Hematopoietic multipotent progenitor cell treated with erythropoietin and hydrocortisone succinate and interleukin-3 and kit ligand, for 17 days (in vitro differentiated cells): ENCODE measurements around the gene AP1M1.
"Not testable (repeated sequence)": the region's sequence is repeated elsewhere in the genome, so short reads cannot be mapped to it uniquely, and the experiment has no call there.

Experiments used
- DNase-seq: peaks from one replicate; pipeline ENCODE4 v3.0.0-alpha.2; 2015; ENCODE audit warnings: low spot score

The AP1M1 gene

DNA sequence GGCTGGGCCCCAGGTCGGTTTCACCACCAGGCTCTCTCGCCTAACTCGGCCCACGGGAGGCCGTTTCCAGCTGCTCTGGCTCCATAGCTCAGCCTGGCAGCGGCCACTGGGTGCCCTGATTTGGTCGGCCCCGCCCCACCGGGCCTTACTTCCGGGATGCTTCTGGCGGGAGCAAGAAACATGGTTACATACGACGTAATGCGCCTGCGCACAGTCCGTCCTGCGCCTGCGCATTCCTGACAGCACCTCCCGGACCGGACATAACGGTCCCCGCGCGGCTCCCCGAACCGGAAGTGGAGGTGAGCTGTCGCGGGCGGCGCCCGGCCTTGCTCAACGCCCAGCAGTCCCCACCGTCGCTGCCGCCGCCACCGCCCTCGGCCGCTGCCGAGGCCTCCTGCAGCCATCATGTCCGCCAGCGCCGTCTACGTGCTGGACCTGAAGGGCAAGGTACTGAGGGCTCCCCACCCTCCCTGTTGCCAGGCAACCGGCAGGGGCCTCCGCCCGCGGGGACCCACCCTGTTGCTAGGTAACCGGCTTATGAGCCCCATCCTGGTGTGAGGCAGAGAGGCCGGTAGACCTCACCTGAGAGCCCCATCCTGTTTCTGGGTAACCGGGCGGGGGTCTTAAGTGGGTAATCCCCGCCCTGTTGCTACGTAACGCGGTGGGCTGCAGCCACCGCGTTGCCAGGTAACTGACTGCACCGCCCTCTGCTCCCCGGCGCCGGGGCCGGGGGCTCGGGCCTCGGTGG lies at the start of gene AP1M1:
TSS of gene AP1M1 (plus strand) at position 290 of the 748 bp plus-strand sequence. CDS start at position 406, 116 bp downstream.
- DNase-seq: peak; percentile 97

DNA sequence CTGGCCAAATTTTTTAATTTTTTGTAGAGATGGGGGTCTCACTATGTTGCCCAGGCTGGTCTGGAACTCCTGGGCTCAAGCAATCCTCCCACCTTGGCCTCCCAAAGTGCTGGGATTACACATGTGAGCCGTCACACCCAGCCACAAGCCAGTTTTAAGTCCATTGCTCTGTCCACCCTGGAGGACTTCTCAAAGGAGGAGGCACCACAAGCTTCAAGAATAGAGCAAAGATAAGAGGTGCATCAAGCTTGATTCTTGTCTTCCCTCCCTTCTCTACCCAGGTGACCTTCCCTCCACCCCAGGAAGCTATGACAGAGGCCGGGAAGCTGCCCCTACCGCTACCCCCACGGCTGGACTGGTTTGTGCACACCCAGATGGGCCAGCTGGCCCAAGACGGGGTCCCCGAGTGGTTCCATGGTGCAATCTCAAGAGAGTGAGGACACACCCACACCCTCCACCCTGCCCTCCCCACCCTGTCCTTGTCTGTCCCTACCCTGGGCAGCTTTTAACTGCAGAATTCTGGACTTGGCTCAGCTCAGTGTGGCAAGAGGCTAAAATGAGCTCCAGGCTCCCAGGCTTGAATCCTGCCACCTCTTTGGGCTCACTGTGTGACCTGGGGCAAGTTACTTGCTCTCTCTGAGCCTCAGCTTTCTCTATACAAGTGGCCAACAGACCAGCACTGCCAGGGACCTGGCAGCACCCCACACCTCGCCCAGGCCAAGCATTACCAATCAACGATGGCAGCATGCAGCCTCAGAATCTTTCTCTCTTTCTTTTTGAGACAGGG lies 49.1 kb upstream of the AP1M1 start:
- DNase-seq: no peak

DNA sequence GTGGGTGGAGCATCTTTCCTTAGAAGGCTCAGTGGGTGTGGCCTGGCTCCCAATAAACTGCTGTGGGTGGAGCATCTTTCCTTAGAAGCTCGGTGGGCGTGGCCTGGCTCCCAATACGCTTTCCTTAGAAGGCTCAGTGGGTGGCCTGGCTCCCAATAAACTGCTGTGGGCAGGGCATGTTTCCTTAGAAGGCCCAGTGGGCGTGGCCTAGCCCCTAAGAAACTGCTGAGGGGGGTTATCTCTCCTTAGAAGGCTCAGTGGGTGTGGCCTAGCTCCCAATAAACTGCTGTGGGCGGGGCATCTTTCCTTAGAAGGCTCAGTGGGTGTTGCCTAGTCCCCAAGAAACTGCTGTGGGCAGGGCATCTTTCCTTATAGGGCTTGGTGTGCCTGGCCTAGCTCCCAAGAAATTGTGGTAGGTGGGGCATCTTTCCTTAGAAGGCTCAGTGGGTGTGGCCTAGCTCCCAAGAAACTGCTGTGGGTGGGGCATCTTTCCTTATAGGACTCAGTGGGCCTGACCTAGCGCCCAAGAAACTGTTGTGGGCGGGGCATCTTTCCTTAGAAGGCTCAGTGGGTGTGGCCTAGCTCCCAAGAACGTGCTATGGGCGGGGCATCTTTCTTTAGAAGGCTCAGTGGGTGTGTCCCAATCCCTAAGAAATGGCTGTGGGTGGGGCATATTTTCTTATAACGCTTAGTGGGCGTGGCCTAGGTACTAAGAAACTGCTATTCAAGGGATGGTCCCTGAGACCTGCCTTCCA lies 44.0 kb upstream of the AP1M1 start:
- peak; percentile 59 for DNase-seq

DNA sequence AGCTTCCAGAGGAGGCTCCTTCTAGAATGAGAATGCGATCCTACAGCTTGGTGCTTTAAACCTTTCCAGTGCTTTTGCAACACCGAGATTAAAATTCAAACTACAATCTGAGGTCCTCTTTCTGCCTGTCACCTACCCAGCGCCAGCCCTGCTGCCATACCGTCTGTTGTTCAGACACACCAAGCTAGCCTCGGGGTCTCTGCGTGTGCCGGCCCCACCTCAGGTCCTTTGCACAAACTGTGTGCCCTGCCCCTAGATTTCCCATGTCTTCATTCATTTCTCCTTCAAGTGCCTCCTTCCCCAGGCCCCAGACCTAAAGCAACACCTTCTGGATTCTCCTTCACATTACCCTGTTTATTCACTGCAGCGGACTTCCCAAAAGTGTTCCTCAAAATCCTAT lies 43.2 kb upstream of the AP1M1 start:
- DNase-seq: no peak

DNA sequence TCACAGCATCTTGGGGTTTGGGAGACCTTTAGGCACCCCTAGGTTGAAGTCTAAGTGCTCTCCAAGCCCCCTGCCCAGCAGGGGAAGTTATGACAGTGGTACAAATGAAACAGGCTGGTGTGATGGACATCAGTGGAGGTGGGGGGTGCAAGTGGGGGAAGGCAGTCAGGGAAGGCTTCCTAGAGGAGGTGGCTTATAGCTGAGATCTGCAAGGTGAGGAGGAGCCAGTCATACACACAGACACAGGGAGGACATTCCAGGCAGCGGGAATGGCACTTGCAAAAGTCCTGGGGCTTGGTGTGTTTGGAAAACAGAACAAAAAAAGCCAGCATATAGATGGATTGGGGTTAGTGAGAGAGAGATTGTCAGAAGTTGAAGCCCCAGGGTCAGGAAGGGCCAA lies 42.6 kb upstream of the AP1M1 start:
- DNase-seq: no peak

DNA sequence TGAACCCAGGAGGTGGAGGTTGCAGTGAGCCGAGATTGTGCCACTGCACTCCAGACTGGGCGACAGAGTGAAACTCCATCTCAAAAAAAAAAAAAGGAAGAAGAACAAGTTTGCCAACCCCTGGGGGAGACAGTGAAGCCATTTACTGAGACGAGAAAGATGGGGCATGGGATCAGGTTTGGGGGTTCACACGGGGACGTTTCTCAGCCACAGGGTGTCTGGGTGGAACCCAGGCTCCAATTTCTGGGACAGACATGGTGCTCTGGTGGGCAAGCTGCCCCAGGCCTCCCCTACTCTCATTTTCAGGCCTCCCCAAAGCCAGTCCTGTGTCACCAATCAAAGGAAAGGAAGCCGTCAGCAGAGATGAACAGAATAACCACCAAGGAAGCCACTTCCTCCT lies 40.8 kb upstream of the AP1M1 start:
- DNase-seq: no peak

DNA sequence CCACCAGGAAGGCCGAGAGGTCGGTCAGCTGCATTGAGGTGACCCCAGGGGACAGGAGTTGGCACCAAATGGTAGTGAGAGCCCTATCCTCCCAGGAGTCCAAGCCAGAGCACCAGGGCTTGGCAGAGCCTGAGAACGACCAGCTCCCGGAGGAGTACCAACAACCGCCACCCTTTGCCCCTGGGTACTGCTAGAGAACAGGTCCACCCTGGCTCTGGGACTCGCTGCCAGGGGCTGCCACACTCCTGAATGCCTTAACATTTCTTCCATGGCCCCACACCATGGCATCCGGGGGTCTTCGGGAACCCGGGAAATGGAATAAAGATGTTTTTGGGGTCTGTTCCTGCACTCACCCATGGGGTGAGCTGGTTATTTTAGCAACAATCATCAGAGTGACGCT lies 40.1 kb upstream of the AP1M1 start:
- DNase-seq: no peak

DNA sequence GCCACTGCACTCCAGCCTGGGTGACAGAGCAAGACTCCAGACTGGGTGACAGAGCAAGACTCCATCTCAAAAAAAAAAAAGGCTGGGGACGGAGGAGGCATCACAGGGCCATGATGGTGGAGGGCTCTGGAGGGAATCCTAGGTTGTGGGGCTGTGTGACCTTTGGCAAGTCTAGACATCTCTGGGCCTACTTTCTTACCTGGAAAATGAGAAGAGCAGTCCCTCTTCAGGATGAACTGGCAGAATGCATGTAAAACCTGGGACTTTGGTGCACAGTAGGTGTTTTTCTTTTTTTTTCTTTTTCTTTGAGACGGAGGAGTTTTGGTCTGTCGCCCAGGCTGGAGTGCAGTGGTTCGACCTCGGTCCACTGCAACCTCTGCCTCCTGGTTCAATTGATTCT lies 38.1 kb upstream of the AP1M1 start:
- no peak for DNase-seq

DNA sequence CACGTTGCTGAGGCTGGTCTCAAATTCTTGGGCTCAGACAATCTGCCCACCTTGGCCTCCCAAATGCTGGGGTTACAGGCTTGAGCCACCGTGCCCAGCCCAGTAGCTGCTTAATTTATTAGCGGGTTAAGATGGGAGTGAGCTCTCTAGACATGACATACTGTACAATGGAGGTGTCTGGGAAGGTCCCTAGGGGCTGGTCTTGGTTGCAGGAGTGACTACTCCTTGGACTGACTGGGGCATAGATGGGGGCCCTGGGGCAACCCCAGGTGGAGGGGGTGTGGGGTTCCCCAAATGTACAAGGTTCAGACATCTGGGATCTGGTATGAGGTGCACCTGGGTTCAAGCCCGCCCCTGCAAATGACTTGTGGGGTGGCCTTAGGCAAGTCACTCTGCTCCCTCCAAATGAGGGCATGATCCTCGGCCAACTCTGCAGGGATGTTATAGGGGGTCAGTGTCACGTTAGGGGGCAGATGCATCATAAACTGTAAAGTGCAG lies 37.2 kb upstream of the AP1M1 start:
- DNase-seq: no peak

DNA sequence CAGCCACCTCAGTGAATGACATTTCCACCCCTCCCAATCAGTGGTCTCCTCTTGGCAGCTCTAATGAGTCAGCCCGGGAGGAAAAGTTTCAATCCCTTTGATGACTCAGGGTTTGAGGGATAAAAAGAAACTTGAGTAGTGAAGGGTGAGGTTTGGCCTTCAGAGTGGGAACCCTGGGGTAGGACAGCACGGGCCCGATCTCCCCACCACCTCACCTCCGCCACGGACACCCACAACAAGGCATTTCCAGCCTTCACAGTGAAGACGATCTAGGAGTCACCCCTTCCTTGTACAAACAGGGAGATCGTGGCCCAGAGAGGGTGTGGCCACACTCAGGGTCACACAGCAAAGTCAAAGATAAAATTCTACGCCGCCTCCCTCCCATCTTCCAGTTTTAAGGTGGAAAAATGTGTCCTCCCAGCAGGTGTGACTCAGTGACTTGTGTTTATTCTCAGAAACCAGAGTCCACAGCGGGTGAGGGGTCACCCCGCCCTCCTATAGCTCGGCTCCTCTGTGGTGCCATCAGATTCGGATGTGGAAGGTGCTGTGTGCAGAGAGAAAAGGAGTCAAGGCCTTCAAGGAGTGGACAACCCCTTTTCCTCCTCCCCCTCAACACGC lies 36.7 kb upstream of the AP1M1 start:
- no peak for DNase-seq

DNA sequence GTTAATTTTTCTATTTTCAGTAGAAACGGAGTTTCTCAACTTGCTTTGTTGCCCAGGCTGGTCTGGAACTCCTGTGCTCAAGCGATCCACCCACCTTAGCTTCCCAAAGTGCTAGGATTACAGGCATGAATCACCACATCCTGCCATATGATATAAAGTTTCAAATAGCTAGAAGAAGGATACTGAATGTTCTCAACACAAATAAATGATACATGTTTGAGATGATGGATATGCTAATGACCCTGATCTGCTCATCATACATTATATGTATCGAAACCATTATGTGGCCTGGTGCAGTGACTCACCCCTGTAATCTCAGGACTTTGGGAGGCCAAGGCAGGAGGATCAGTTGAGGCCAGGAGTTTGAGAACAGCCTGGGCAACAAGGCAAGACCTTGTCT lies 35.9 kb upstream of the AP1M1 start:
- DNase-seq: no peak

DNA sequence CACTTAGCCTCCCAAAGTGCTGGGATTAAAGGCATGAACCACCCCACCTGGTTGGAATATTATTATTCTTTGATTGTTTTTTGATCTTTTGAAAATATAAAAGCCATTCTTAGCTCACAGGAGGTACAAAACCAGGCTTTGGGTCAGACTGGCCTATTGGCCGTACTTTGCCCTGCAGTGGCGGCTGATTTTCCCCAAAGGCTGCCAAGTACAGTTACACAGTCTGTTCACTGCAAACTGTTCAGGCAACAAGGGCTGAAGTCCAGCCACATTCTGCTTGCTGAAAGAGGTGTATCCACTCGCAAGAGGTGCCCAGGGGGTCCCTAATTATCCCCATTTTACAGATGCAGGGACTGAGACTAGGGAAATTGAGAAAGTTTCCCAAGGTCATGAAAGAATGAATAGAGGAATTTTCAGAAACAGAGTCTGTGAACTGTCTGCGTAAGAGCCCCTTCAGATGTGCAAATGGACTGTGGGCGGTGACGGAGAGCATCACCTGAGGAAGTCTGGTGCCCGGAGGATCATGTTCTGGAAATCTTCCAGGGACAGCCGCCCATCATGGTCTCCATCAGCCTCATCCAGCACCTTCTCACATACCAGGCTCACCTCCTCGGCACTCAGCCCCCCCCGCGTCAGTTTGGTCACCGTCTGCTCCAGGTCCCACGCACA lies 33.4 kb upstream of the AP1M1 start:
- no peak for DNase-seq

DNA sequence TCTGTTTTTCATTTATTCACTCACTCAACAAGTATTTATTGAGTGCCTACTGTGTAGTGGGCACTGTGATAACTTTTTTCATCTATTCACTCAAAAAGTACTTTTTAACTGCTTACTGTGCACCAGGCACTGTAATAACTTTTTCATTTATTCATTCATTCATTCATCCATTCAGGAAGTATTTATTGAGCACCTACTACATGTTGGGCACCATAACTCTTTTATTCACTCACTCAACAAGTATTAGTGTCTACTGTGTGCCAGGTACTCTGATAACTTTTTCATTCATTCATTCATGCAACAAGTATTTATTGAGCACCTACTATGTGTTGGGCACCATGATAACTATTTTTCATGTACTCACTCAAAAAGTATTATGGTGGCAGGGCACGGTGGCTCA lies 31.3 kb upstream of the AP1M1 start:
- DNase-seq: no peak

DNA sequence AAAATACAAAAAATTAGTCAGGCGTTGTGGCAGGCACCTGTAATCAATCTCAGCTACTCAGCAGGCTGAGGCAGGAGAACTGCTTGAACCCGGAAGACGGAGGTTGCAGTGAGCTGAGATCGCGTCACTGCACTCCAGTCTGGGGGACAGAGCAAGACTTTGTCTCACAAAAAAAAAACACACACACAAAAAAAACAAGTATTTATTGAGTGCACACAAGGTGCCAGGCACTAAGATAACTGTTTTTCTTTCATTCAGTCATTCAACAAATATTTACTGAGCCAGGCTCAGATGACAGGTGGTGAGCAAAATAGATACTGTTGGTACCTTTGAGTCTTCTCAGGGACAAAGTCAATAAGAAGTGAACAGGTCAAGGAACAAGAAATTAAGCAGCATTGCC lies 30.7 kb upstream of the AP1M1 start:
- no peak for DNase-seq

DNA sequence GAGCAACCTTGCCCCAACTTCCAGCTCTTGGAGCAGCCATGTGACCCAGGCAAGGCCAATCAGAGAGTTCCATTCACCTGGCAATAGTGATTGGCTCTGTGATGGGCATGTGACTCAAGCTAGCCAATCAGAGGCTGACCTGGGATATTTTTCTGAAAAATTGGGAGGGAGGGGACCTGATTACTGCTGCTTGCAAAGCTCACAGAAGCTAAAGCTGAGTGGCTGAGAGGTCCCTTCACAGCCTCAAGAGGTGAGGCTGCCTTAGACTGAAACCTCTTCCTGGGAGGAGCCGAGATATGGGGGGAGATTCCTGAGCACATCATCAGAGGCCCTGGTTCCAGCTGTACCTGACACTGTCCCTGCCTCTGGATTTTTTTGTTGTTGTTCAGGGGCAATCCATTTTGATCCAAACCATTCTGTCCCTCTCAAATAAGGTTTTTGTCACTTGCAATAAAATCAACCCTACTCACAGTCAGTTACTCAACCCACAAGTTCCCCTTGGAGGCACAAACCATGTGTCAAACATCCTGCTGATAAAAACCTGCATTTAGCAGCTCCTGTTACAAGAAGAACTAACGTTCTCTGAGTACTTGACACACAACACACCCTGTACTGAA lies 29.1 kb upstream of the AP1M1 start:
- no peak for DNase-seq

DNA sequence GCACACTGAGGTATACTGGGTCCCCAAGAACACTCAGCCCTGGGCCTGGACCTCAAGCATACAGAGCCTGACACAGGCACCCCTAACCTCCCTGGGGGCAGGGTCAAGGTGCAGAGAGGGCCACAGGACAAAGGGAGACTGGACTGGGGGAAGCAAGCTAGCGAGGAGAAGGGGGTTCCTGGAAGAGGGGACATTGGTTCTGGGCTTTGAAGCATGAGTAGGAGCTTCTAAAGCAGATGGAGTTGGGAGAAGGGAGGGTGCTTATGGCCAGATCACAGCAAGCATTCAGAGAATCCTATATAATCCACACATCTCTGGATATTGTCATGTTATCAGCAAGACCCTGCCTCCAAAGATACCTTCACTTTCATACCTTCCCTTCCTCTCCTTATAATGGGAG lies 27.6 kb upstream of the AP1M1 start:
- no peak for DNase-seq

DNA sequence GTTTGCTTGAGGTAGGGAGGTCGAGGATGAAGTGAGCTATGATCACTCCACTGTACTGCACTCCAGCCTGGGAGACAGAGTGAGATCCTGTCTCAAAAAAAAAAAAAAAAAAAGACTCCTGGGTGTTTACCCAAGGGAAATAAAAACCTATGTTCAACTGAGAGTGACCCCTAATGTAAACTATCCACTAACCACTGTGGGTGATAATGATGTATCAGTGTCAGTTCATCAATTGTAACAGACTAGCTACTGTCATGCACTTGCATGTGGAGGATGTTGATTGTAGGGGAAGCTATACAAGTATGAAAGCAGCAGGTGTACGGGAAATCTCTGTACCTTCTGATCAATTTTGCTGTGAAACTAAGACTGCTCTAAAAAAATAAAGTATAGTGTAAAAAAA lies 21.8 kb upstream of the AP1M1 start:
- DNase-seq: no peak

DNA sequence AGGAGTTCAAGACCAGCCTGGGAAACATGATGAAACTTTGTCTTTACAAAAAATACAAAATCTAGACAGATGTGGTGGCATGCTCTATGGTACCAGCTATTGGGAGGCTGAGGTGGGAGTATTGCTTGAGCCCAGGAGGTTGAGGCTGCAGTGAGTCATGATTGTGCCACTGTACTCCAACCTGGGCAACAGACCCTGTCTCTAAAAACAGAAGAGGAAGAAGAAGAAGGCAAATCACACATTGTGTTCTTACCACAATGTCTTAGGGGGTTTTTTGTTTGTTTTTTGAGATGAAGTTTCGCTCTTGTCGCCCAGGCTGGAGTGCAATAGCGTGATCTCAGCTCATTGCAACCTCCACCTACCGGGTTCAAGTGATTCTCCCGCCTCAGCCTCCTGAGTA lies 18.8 kb upstream of the AP1M1 start:
- DNase-seq: not testable (repeated sequence)

DNA sequence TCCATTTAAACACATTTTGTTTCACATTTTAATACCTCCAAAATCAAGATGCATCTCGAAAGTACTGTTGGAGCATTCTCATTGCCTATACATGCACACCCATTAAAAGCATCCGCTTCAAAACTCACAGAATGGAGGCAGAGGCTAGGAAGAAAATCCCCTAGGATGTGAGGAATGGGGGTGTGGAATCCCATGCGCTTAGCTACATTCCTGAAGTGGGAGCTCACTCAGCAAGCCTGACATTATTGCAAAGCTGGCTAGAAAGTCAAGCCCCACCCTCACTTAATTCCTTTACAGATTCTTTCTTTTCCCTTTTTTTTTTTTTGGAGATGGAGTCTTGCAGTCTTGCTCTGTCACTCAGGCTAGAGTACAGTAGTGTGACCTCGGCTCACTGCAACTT lies 17.1 kb upstream of the AP1M1 start:
- no peak for DNase-seq

DNA sequence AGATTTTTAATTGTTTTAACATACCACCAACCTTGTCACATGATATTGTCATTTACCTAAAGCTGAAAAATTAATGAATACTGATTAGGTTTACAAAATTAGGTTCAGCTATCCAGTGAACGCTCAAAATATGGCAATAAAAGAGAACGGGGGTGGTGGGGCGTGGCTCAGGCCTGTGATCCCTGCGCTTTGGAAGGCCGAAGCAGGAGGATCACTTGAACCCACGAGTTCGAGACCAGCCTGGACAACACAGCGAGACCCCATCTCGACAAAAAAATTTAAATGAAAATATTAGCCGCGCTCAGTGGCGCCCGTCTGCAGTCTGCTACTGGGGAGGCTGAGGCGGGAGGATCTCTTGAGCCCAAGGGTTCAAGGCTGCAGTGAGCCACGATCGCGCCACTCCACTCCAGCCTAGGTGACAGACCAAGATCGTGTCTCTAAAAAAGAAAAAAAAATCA lies 13.0 kb upstream of the AP1M1 start:
- no peak for DNase-seq

DNA sequence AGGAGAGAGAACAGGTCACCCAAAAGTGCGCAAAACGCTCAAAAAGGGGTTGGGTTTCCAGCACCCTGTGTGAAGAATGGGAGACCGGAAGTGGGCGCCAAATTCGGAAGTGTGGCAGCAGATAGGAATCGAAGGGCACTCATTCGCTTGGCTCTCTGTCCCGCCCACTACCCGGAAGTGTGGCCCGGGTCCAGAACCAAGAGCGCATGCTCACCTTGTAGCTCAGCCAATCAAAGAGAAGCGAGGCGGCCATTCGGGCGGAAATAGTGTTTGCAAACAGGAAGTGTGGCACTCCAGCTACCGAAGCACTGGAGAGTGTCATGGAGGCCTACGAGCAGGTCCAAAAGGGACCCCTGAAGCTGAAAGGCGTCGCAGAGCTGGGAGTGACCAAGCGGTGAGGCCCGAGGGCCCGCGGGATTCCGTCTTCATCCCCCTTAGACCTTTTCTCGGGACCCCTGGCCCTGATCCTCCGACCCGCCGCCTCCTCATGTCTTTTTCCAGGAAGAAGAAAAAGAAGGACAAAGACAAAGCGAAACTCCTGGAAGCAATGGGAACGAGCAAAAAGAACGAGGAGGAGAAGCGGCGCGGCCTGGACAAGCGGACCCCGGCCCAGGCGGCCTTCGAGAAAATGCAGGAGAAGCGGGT lies 12.5 kb upstream of the AP1M1 start, which contains the start of gene FAM32A:
TSS of gene FAM32A (plus strand) at position 288 of the 645 bp plus-strand sequence. CDS start at position 321, 33 bp downstream.
- peak; percentile 99 for DNase-seq
